GM23338 (cell line): ENCODE data around the gene SEC14L3. TPM values are rescaled to one million over a fixed set of nuclear protein-coding genes. Genes with fewer than 3 reads are reported as not detected.

Experiments
- ATAC-seq: fragments of 200-7000 bp; cut with Tn5 transposase; 3 replicates; pipeline ENCODE4 v1.9.1; 2020
- DNase-seq: peaks from one replicate; pipeline ENCODE4 v3.0.0-alpha.2; 2015; ENCODE audit warnings: low spot score
- H2AFZ ChIP-seq: fragments of 200-600 bp; sonication (generic); 2 replicates; pipeline ENCODE4 v1.8.0; 2016; ENCODE audit warnings: antibody characterized with exemption, mild to moderate bottlenecking, moderate library complexity
- H3F3A ChIP-seq: fragments of 200-600 bp; sonication (generic); replicated peaks from 2 replicates; pipeline ENCODE4 v1.8.0; 2017; ENCODE audit warnings: antibody characterized with exemption, mixed run types, low read depth
- H3K27ac ChIP-seq: fragments of 200-600 bp; sonication (generic); 2 replicates; pipeline ENCODE4 v1.6.1; 2016; ENCODE audit warnings: low read depth
- H3K27me3 ChIP-seq: fragments of 200-600 bp; sonication (generic); 2 replicates; pipeline ENCODE4 v1.8.0; 2016; ENCODE audit warnings: mild to moderate bottlenecking, mixed run types, moderate library complexity; ENCODE audit not compliant: insufficient read depth
- H3K36me3 ChIP-seq: fragments of 200-600 bp; sonication (generic); 2 replicates; pipeline ENCODE4 v1.8.0; 2016; ENCODE audit warnings: mild to moderate bottlenecking; ENCODE audit not compliant: insufficient read depth
- H3K4me1 ChIP-seq: fragments of 200-600 bp; sonication (generic); 2 replicates; pipeline ENCODE4 v1.8.0; 2016; ENCODE audit warnings: mild to moderate bottlenecking, moderate library complexity; ENCODE audit not compliant: insufficient read depth
- H3K4me2 ChIP-seq: fragments of 200-600 bp; sonication (generic); 2 replicates; pipeline ENCODE4 v1.7.1; 2017; ENCODE audit warnings: mixed run types
- H3K4me3 ChIP-seq: fragments of 200-600 bp; sonication (generic); 2 replicates; pipeline ENCODE4 v1.6.1; 2016; ENCODE audit warnings: mixed run types
- H3K79me2 ChIP-seq: fragments of 200-600 bp; sonication (generic); replicated peaks from 2 replicates; pipeline ENCODE4 v1.8.0; 2017; ENCODE audit warnings: mild to moderate bottlenecking; ENCODE audit not compliant: insufficient read depth
- H3K9me2 ChIP-seq: fragments of 200-600 bp; sonication (generic); 2 replicates; pipeline ENCODE4 v1.8.0; 2017; ENCODE audit not compliant: insufficient read depth
- H4K20me1 ChIP-seq: fragments of 200-600 bp; sonication (generic); replicated peaks from 2 replicates; pipeline ENCODE4 v1.8.0; 2017; ENCODE audit warnings: mild to moderate bottlenecking; ENCODE audit not compliant: insufficient read depth
- H3K27ac Mint-ChIP-seq: 2 replicates; pipeline ENCODE4 v1.8.0; 2020; ENCODE audit warnings: inconsistent platforms, mild to moderate bottlenecking, moderate library complexity, mixed read lengths
- H3K27me3 Mint-ChIP-seq: 3 replicates; pipeline ENCODE4 v1.8.0; 2022; ENCODE audit warnings: low read depth, mild to moderate bottlenecking, moderate library complexity, mixed read lengths, inconsistent platforms; ENCODE audit not compliant: insufficient read depth, poor library complexity
- H3K36me3 Mint-ChIP-seq: 3 replicates; pipeline ENCODE4 v1.8.0; 2021; ENCODE audit warnings: low read depth, mild to moderate bottlenecking, inconsistent platforms, moderate library complexity, mixed read lengths
- H3K4me1 Mint-ChIP-seq: 3 replicates; pipeline ENCODE4 v1.8.0; 2020; ENCODE audit warnings: mild to moderate bottlenecking, inconsistent platforms, mixed read lengths
- H3K4me3 Mint-ChIP-seq: 3 replicates; pipeline ENCODE4 v1.8.0; 2021; ENCODE audit warnings: moderate library complexity, mild to moderate bottlenecking, inconsistent platforms, mixed read lengths
- H3K9me3 Mint-ChIP-seq: 3 replicates; pipeline ENCODE4 v1.8.0; 2020; ENCODE audit warnings: moderate library complexity, mild to moderate bottlenecking, inconsistent platforms, mixed read lengths
- EZH2 ChIP-seq: fragments of 200-600 bp; sonication (generic); IDR thresholded peaks from one replicate; pipeline ENCODE4 v1.8.0; 2017; ENCODE audit warnings: antibody characterized with exemption, mild to moderate bottlenecking, low read depth; ENCODE audit not compliant: unreplicated experiment
- JUNB ChIP-seq: IDR thresholded peaks from one replicate; pipeline ENCODE4 v1.6.1; 2016; ENCODE audit warnings: antibody characterized with exemption; ENCODE audit not compliant: unreplicated experiment
- STAT1 ChIP-seq: IDR thresholded peaks from one replicate; pipeline ENCODE4 v1.6.1; 2016; ENCODE audit warnings: antibody characterized with exemption; ENCODE audit not compliant: unreplicated experiment
- ZNF462 ChIP-seq: fragments of 250-450 bp; sonication (Bioruptor Pico); IDR thresholded peaks from 2 replicates; pipeline ENCODE4 v1.5.0; 2020; ENCODE audit warnings: mild to moderate bottlenecking, moderate library complexity
- polyA plus RNA-seq: library from polyadenylated mRNA; unstranded; fragments of >200 nt; fragmentation: Nextera tagmentation; extraction: Ambion mirVana; gene quantifications from 2 replicates; pipeline ENCODE4 v1.2.1, GENCODE V29; 2016
- total RNA-seq: library from RNA; depleted of rRNA; stranded (reverse); fragments of >200 nt; shearing (Covaris generic); gene quantifications from 2 replicates; pipeline ENCODE4 v1.2.3, GENCODE V29; 2014
- TF ChIP-seq, protein P1 (sequence below): IDR thresholded peaks from one replicate; pipeline ENCODE4 v1.6.1; 2018; ENCODE audit warnings: antibody characterized with exemption; ENCODE audit not compliant: unreplicated experiment

The SEC14L3 gene
- total and polyA plus RNA-seq, 2 experiments from 2014 or later, result not detected

GRCh38 chr22:30413001-30413400, 58.8 kb downstream of the SEC14L3 start:
- Histone ChIP-seq H3K79me2 (no peaks in the 10 kb centered on the region), H3K36me3 (peaks cover 4% of the 10 kb centered on the region; the same call in 1 of the 2 replicates), H4K20me1 (no peaks in the 10 kb centered on the region; the same call in 1 of the 2 replicates), H3K9me2 (no peaks in the 10 kb centered on the region), H2AFZ (no peak overlapping the region), H3F3A (no peaks in the 10 kb centered on the region), H3K27me3 (no peaks in the 10 kb centered on the region), H3K4me1 (no peaks in the 10 kb centered on the region), H3K4me2 (no peak overlapping the region), H3K4me3 (no peak overlapping the region), H3K27ac (no peak overlapping the region)
- ATAC-seq (no peak), DNase-seq (no peak)
- H3K27ac Mint-ChIP-seq, result no peak overlapping the region
- H3K27me3 Mint-ChIP-seq, result peaks cover 8% of the 10 kb centered on the region
- H3K9me3 Mint-ChIP-seq, result no peaks in the 10 kb centered on the region
- H3K4me1 Mint-ChIP-seq, result no peaks in the 10 kb centered on the region
- TF ChIP-seq STAT1 (no peak), JUNB (no peak), EZH2 (no peak)
- TF ChIP-seq, protein P1, sequence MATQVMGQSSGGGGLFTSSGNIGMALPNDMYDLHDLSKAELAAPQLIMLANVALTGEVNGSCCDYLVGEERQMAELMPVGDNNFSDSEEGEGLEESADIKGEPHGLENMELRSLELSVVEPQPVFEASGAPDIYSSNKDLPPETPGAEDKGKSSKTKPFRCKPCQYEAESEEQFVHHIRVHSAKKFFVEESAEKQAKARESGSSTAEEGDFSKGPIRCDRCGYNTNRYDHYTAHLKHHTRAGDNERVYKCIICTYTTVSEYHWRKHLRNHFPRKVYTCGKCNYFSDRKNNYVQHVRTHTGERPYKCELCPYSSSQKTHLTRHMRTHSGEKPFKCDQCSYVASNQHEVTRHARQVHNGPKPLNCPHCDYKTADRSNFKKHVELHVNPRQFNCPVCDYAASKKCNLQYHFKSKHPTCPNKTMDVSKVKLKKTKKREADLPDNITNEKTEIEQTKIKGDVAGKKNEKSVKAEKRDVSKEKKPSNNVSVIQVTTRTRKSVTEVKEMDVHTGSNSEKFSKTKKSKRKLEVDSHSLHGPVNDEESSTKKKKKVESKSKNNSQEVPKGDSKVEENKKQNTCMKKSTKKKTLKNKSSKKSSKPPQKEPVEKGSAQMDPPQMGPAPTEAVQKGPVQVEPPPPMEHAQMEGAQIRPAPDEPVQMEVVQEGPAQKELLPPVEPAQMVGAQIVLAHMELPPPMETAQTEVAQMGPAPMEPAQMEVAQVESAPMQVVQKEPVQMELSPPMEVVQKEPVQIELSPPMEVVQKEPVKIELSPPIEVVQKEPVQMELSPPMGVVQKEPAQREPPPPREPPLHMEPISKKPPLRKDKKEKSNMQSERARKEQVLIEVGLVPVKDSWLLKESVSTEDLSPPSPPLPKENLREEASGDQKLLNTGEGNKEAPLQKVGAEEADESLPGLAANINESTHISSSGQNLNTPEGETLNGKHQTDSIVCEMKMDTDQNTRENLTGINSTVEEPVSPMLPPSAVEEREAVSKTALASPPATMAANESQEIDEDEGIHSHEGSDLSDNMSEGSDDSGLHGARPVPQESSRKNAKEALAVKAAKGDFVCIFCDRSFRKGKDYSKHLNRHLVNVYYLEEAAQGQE, result no peak
- H3K4me3 Mint-ChIP-seq, result no peak overlapping the region
- H3K36me3 Mint-ChIP-seq, result peaks cover 27% of the 10 kb centered on the region; the same call in 2 of the 3 replicates

DNA sequence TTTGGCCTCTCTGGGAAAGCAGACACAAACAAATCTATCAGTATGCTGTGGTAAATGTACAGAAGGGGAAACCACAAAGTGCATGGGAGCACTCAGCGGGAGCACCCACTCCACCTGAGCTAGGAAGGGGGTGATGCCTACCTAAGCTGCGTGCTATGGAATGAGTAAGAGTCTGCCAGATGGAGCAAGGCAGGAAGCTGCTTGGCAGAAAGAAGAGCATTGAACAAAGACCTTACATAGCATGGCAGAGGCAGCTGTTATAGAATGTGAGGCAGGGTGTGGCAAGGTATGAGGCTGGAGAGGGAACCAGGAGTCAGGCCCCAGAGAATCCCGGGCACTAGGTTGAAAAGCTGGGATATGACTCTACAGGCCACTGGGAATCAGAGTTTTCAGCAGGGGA, 60.0 kb downstream of the SEC14L3 start:
- TF ChIP-seq ZNF462, result no peak
- no peaks in the 10 kb centered on the region for H3K4me1 ChIP-seq
- no peak overlapping the region for H3K27ac ChIP-seq
- DNase-seq, result no peak
- ATAC-seq, result no peak
- H3K4me3 ChIP-seq, result no peak overlapping the region
- H3K4me2 ChIP-seq, result no peak overlapping the region
- Mint-ChIP-seq H3K27me3 (peaks cover 8% of the 10 kb centered on the region), H3K4me1 (no peaks in the 10 kb centered on the region), H3K9me3 (no peaks in the 10 kb centered on the region), H3K36me3 (peaks cover 26% of the 10 kb centered on the region; the same call in 2 of the 3 replicates), H3K4me3 (no peak overlapping the region), H3K27ac (no peak overlapping the region)
- peaks cover 4% of the 10 kb centered on the region; the same call in 1 of the 2 replicates for H3K36me3 ChIP-seq
- no peaks in the 10 kb centered on the region for H3K9me2 ChIP-seq
- no peaks in the 10 kb centered on the region for H3K27me3 ChIP-seq
- H4K20me1 ChIP-seq, result no peaks in the 10 kb centered on the region; the same call in 1 of the 2 replicates
- no peaks in the 10 kb centered on the region for H3F3A ChIP-seq
- H3K79me2 ChIP-seq, result no peaks in the 10 kb centered on the region
- H2AFZ ChIP-seq, result no peak overlapping the region
